ENCODE measurements around the gene ZRANB3. TPM values are rescaled to one million over a fixed set of nuclear protein-coding genes. Genes with fewer than 3 reads are reported as not detected.

ZRANB3 gene
- total and polyA plus RNA-seq, 10 of the 15 experiments (the other 5 are each of a cell fraction or from before 2014, with no cell fraction given), result 5.6 to 11.4 (median 9.9) TPM

GRCh38 chr2:135320465-135321355 is 210.3 kb downstream of the ZRANB3 start:
- Histone ChIP-seq H3K36me3 (ENCODE audit: control insufficient read depth in 2 of 2, insufficient read depth in 2 of 2, low read length in 1 of 2) (no peaks in the 10 kb centered on the region), H3K9me3 (replicated peaks; ENCODE audit: control insufficient read depth, insufficient read depth, low read length) (no peaks in the 10 kb centered on the region), H3K4me1 (ENCODE audit: control insufficient read depth, insufficient read depth, low read length) (no peaks in the 10 kb centered on the region), H3K9ac (ENCODE audit: control insufficient read depth, insufficient read depth, low read length) (no peak overlapping the region), H3K4me3 (no peak overlapping the region), H3K4me2 (ENCODE audit: control insufficient read depth, insufficient read depth) (no peak overlapping the region), H4K20me1 (ENCODE audit: control insufficient read depth, insufficient read depth) (no peaks in the 10 kb centered on the region), H3K27me3 (replicated peaks in 1 of 2; ENCODE audit: control insufficient read depth in 2 of 2, insufficient read depth in 2 of 2, low read length in 1 of 2) (no peaks in the 10 kb centered on the region), H3K79me2 (ENCODE audit: control insufficient read depth, insufficient read depth, low read length) (no peaks in the 10 kb centered on the region), H2AFZ (ENCODE audit: control insufficient read depth, low read depth, low read length) (no peak overlapping the region), H3K27ac (ENCODE audit: control insufficient read depth, insufficient read depth) (no peak overlapping the region)
- ATAC-seq (no peak), FAIRE-seq (no peak), DNase-seq (ENCODE audit: low read depth, low spot score) (no peak)
- ChIA-PET RAD21 (ENCODE audit: unreplicated experiment) (no interaction called here), SMC1A (ENCODE audit: uncharacterized antibody, unreplicated experiment) (interaction anchor here (1.1 to 1.5 kb wide), 2 partner anchors 28 to 211 kb away, joined by 3 to 5 read pairs; partner anchors contain the start of genes R3HDM1 and ZRANB3), POLR2A (no interaction called here), CTCF (no interaction called here)
- intact Hi-C loops (cut with micrococcal nuclease; ENCODE audit: unreplicated experiment), result no loop called here
- 97% methylated on average over 4 of the region's 4 CpGs for WGBS (ENCODE audit: insufficient coverage, insufficient replicate concordance, low lambda C conversion rate, missing lambda C conversion rate)
- BruUV-seq (replicated peaks), result no TSS peak
- in situ Hi-C loops (cut with MboI), result no loop called here
- TF ChIP-seq HCFC1 (IDR thresholded peaks at IDR 0.05; ENCODE audit: low read length) (no peak), STAT1 (conservative IDR thresholded peaks at IDR 0.05) (no peak), ZNF622 (IDR thresholded peaks at IDR 0.05) (no peak), TCF12 (IDR thresholded peaks at IDR 0.05; ENCODE audit: low read depth, low read length) (no peak)
- TF ChIP-seq, protein P1, sequence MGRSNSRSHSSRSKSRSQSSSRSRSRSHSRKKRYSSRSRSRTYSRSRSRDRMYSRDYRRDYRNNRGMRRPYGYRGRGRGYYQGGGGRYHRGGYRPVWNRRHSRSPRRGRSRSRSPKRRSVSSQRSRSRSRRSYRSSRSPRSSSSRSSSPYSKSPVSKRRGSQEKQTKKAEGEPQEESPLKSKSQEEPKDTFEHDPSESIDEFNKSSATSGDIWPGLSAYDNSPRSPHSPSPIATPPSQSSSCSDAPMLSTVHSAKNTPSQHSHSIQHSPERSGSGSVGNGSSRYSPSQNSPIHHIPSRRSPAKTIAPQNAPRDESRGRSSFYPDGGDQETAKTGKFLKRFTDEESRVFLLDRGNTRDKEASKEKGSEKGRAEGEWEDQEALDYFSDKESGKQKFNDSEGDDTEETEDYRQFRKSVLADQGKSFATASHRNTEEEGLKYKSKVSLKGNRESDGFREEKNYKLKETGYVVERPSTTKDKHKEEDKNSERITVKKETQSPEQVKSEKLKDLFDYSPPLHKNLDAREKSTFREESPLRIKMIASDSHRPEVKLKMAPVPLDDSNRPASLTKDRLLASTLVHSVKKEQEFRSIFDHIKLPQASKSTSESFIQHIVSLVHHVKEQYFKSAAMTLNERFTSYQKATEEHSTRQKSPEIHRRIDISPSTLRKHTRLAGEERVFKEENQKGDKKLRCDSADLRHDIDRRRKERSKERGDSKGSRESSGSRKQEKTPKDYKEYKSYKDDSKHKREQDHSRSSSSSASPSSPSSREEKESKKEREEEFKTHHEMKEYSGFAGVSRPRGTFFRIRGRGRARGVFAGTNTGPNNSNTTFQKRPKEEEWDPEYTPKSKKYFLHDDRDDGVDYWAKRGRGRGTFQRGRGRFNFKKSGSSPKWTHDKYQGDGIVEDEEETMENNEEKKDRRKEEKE (IDR thresholded peaks at IDR 0.05), result no peak

Measured in GM12878 (cell line).